Activated B cell treated with CpG ODN at 0.5 μM for 24 hours (primary cell): ENCODE data around the gene NAALADL2. TPM values are rescaled to one million over a fixed set of nuclear protein-coding genes. Genes with fewer than 3 reads are reported as not detected.
"Not testable (repeated sequence)": the region's sequence is repeated elsewhere in the genome, so short reads cannot be mapped to it uniquely, and the experiment has no call there.

ENCODE experiments used
- ATAC-seq: fragments of 200-7000 bp; cut with Tn5 transposase; one replicate; pipeline ENCODE4 v1.10.0; 2021; ENCODE audit warnings: low read depth, mild to moderate bottlenecking, moderate library complexity
- CTCF ChIA-PET: fragments of 350-600 bp; sonication (Branson Sonifier 250); formaldehyde crosslinking; loops from one replicate; lab custom pipeline; 2021; ENCODE audit warnings: antibody characterized with exemption; lab: Charles Lee
- POLR2A ChIA-PET: fragments of 350-600 bp; sonication (Branson Sonifier 250); formaldehyde crosslinking; loops from one replicate; lab custom pipeline; 2021; ENCODE audit warnings: antibody characterized with exemption; lab: Charles Lee
- DNase-seq: peaks from one replicate; pipeline ENCODE4 v3.0.0; 2022
- H3K27ac Mint-ChIP-seq: one replicate; pipeline ENCODE4 v1.8.0; 2020; ENCODE audit warnings: mixed read lengths
- H3K27me3 Mint-ChIP-seq: one replicate; pipeline ENCODE4 v1.8.0; 2021; ENCODE audit warnings: mixed read lengths
- H3K36me3 Mint-ChIP-seq: one replicate; pipeline ENCODE4 v1.8.0; 2021; ENCODE audit warnings: low read depth, mixed read lengths
- H3K4me1 Mint-ChIP-seq: one replicate; pipeline ENCODE4 v1.8.0; 2021; ENCODE audit warnings: mixed read lengths
- H3K4me3 Mint-ChIP-seq: one replicate; pipeline ENCODE4 v1.8.0; 2020; ENCODE audit warnings: mild to moderate bottlenecking, mixed read lengths
- H3K9me3 Mint-ChIP-seq: one replicate; pipeline ENCODE4 v1.8.0; 2020; ENCODE audit warnings: mixed read lengths
- CTCF ChIP-seq: fragments of 200-600 bp; IDR thresholded peaks from one replicate; pipeline ENCODE4 v1.8.0; 2022; ENCODE audit warnings: antibody characterized with exemption, mild to moderate bottlenecking
- intact Hi-C: fragments of 100-400 bp; cut with micrococcal nuclease; formaldehyde crosslinking; loops from one replicate; pipeline ENCODE4 v1.15.1; 2024
- total RNA-seq: library from RNA; stranded (reverse); gene quantifications from 2 replicates; pipeline ENCODE4 v1.2.3, GENCODE V29; 2022

NAALADL2 gene
- total RNA-seq, 1 donor from 2014 or later = not detected

GRCh38 chr3:175770426-175770825 is 911.3 kb downstream of the NAALADL2 start:
- Mint-ChIP-seq H3K4me1 (no peaks in the 10 kb centered on the region), H3K9me3 (peaks cover 5% of the 10 kb centered on the region), H3K27ac (no peak overlapping the region), H3K36me3 (no peaks in the 10 kb centered on the region), H3K4me3 (no peak overlapping the region), H3K27me3 (no peaks in the 10 kb centered on the region)
- TF ChIP-seq CTCF = no peak
- DNase-seq = no peak
- CTCF ChIA-PET = no interaction called here
- intact Hi-C loops = no loop called here
- POLR2A ChIA-PET = no interaction called here
- ATAC-seq = no peak

GRCh38 chr3:175777495-175777894 is 918.4 kb downstream of the NAALADL2 start:
- intact Hi-C loops = no loop called here
- POLR2A ChIA-PET = no interaction called here
- Mint-ChIP-seq H3K4me1 (no peaks in the 10 kb centered on the region), H3K9me3 (peaks cover 2% of the 10 kb centered on the region), H3K4me3 (no peak overlapping the region), H3K27me3 (no peaks in the 10 kb centered on the region), H3K36me3 (no peaks in the 10 kb centered on the region), H3K27ac (no peak overlapping the region)
- CTCF ChIA-PET = no interaction called here
- no peak for TF ChIP-seq CTCF
- ATAC-seq (no peak), DNase-seq (no peak)

- no peaks in the 10 kb centered on the region for H3K27me3 Mint-ChIP-seq
- no peak overlapping the region for H3K4me3 Mint-ChIP-seq
- DNase-seq (no peak), ATAC-seq (no peak)
- intact Hi-C loops = no loop called here
- H3K4me1 Mint-ChIP-seq = no peaks in the 10 kb centered on the region
- H3K36me3 Mint-ChIP-seq = no peaks in the 10 kb centered on the region
- POLR2A ChIA-PET = no interaction called here
- H3K27ac Mint-ChIP-seq = no peak overlapping the region
- peaks cover 2% of the 10 kb centered on the region for H3K9me3 Mint-ChIP-seq
- TF ChIP-seq CTCF = no peak
- CTCF ChIA-PET = no interaction called here
Observed at GRCh38 chr3:175777965-175778364, 918.8 kb downstream of the NAALADL2 start.

- Mint-ChIP-seq H3K4me1 (no peaks in the 10 kb centered on the region), H3K27ac (no peak overlapping the region), H3K27me3 (no peaks in the 10 kb centered on the region), H3K4me3 (no peak overlapping the region), H3K9me3 (no peaks in the 10 kb centered on the region), H3K36me3 (no peaks in the 10 kb centered on the region)
- ATAC-seq (no peak), DNase-seq (no peak)
- POLR2A ChIA-PET = no interaction called here
- intact Hi-C loops = no loop called here
- CTCF ChIA-PET = no interaction called here
- TF ChIP-seq CTCF = no peak
Observed at GRCh38 chr3:175778994-175779393, 919.9 kb downstream of the NAALADL2 start.

GRCh38 chr3:175787109-175787508 is 928.0 kb downstream of the NAALADL2 start:
- H3K4me3 Mint-ChIP-seq, ATAC-seq, H3K27ac Mint-ChIP-seq, H3K27me3 Mint-ChIP-seq, POLR2A ChIA-PET, H3K36me3 Mint-ChIP-seq, H3K4me1 Mint-ChIP-seq, intact Hi-C loops, DNase-seq, H3K9me3 Mint-ChIP-seq, CTCF ChIA-PET: not testable (repeated sequence)

- Mint-ChIP-seq H3K9me3 (peaks cover 3% of the 10 kb centered on the region), H3K4me3 (no peak overlapping the region), H3K4me1 (no peaks in the 10 kb centered on the region), H3K27me3 (no peaks in the 10 kb centered on the region), H3K36me3 (no peaks in the 10 kb centered on the region), H3K27ac (no peak overlapping the region)
- ChIA-PET POLR2A (no interaction called here), CTCF (no interaction called here)
- DNase-seq (no peak), ATAC-seq (no peak)
- intact Hi-C loops = no loop called here
- no peak for TF ChIP-seq CTCF
Observed at GRCh38 chr3:175792245-175792644, 933.1 kb downstream of the NAALADL2 start.
